Progenitor cell of endocrine pancreas (in vitro differentiated cells): ENCODE data around the gene ADAMTSL1. TPM values are rescaled to one million over a fixed set of nuclear protein-coding genes. Genes with fewer than 3 reads are reported as not detected.

Experiments
- DNase-seq: peaks from one replicate; pipeline ENCODE4 v3.0.0; 2021; ENCODE audit warnings: low spot score; ENCODE audit not compliant: unreplicated experiment
- H3K27ac Mint-ChIP-seq: 2 replicates; pipeline ENCODE4 v1.8.0; 2021; ENCODE audit warnings: mild to moderate bottlenecking, moderate library complexity, mixed read lengths
- H3K27me3 Mint-ChIP-seq: 2 replicates; pipeline ENCODE4 v1.8.0; 2021; ENCODE audit warnings: mixed read lengths
- H3K36me3 Mint-ChIP-seq: 2 replicates; pipeline ENCODE4 v1.8.0; 2022; ENCODE audit warnings: mixed read lengths; ENCODE audit not compliant: insufficient read depth
- H3K4me1 Mint-ChIP-seq: 2 replicates; pipeline ENCODE4 v1.8.0; 2021; ENCODE audit warnings: low read depth, mixed read lengths
- H3K4me3 Mint-ChIP-seq: 2 replicates; pipeline ENCODE4 v1.8.0; 2021; ENCODE audit warnings: low read depth, mild to moderate bottlenecking, moderate library complexity, mixed read lengths
- H3K9me3 Mint-ChIP-seq: 2 replicates; pipeline ENCODE4 v1.8.0; 2021; ENCODE audit warnings: low read depth, mixed read lengths
- total RNA-seq: library from RNA; stranded (reverse); gene quantifications from 2 replicates; pipeline ENCODE4 v1.2.1, GENCODE V29; 2021
- TF ChIP-seq, protein P1 (sequence below): fragments of 200-600 bp; sonication (generic); IDR thresholded peaks from one replicate; pipeline ENCODE4 v1.5.0; 2021; ENCODE audit warnings: antibody characterized with exemption, mild to moderate bottlenecking; ENCODE audit not compliant: unreplicated experiment

The ADAMTSL1 gene
- total RNA-seq, 1 donor from 2014 or later, result 2.1 TPM

DNA sequence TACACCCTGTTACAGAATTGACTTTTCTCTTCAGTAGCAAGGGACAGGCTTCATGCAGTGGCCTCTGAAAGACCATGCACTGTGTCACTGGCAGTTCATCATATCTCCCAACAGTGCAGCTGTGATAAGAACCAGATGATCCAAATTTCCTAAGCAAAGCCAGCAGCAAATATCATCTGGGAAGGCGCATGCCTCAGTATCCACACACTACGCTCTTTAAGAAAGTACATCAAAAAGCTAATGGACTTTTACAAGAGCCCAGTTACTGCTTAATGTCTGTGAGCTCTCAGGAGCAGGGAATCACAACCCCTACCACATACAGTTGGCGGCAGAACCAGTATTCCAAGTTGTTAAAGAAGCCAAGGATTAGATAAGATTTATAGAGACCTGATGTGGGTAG is 25.1 kb downstream of the ADAMTSL1 start:
- Mint-ChIP-seq H3K27ac (no peak overlapping the region), H3K27me3 (no peaks in the 10 kb centered on the region), H3K36me3 (no peaks in the 10 kb centered on the region), H3K9me3 (no peaks in the 10 kb centered on the region), H3K4me3 (no peak overlapping the region), H3K4me1 (peaks cover 32% of the 10 kb centered on the region)
- TF ChIP-seq, protein P1, sequence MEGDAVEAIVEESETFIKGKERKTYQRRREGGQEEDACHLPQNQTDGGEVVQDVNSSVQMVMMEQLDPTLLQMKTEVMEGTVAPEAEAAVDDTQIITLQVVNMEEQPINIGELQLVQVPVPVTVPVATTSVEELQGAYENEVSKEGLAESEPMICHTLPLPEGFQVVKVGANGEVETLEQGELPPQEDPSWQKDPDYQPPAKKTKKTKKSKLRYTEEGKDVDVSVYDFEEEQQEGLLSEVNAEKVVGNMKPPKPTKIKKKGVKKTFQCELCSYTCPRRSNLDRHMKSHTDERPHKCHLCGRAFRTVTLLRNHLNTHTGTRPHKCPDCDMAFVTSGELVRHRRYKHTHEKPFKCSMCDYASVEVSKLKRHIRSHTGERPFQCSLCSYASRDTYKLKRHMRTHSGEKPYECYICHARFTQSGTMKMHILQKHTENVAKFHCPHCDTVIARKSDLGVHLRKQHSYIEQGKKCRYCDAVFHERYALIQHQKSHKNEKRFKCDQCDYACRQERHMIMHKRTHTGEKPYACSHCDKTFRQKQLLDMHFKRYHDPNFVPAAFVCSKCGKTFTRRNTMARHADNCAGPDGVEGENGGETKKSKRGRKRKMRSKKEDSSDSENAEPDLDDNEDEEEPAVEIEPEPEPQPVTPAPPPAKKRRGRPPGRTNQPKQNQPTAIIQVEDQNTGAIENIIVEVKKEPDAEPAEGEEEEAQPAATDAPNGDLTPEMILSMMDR, result no peak
- DNase-seq, result no peak

DNA sequence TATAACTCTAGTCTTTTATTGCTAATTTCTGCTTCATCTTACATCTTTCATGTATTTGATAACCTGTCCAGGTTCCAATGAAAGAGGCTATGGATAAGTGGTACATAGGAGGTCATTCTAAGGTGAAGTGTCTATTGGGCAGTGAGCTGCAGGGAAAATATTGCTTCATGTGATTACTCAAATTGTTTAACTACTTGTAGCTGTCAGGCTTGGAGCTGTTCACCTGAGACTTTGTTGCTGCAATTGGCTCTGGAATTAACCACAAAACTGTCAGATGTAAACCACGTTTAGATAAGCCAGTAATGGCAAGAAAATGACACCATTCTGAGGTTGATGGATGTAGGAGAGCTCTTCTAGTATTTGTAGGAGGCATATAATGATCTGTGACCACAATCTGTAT is 26.0 kb downstream of the ADAMTSL1 start:
- H3K27ac Mint-ChIP-seq, result peak overlapping the region; percentile 15
- no peak for DNase-seq
- H3K4me3 Mint-ChIP-seq, result no peak overlapping the region
- no peaks in the 10 kb centered on the region for H3K9me3 Mint-ChIP-seq
- TF ChIP-seq, protein P1, result no peak
- H3K27me3 Mint-ChIP-seq, result no peaks in the 10 kb centered on the region
- no peaks in the 10 kb centered on the region for H3K36me3 Mint-ChIP-seq
- peaks cover 25% of the 10 kb centered on the region for H3K4me1 Mint-ChIP-seq

DNA sequence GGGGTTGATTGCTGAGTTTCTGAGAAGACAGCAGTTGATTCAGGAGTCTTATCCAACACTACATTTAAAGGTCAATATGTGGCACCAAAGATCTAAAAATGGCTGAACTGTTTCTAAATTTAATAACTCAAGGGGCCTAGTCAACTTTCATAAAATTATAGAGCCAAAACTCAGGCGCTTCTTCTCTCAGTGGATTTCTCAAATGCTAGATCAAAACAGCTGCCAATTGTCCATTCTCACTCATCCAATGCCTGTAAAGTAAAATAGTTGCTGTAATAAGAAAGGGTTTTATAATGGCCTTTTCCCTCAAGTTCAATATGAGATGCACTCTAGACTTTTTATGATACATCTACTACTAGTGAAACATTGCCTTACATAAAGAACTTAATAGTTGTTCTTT is 26.5 kb downstream of the ADAMTSL1 start:
- Mint-ChIP-seq H3K9me3 (no peaks in the 10 kb centered on the region), H3K4me1 (peaks cover 24% of the 10 kb centered on the region), H3K36me3 (no peaks in the 10 kb centered on the region), H3K27ac (peak overlapping the region; percentile 15), H3K27me3 (no peaks in the 10 kb centered on the region), H3K4me3 (no peak overlapping the region)
- TF ChIP-seq, protein P1, result no peak
- DNase-seq, result no peak

DNA sequence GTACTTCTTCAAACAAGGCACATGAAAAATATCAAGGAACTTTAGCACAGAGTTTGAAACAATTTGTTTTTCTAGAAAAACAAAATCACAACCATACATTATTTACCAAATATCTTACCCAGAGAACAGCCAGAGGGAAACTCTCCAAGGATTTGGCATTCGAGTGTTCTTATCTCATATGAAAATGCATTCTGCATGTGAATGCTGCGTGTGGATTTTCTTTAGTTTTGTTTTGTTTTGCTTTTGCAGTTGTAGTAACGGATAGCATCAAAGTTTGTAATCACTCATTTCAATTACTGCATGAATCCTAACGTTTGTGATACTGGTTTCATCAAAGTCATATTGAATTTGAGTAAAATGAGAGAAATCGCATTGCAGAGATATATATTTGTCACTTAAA is 28.0 kb downstream of the ADAMTSL1 start:
- TF ChIP-seq, protein P1, result no peak
- no peak overlapping the region for H3K27ac Mint-ChIP-seq
- H3K27me3 Mint-ChIP-seq, result no peaks in the 10 kb centered on the region
- no peak for DNase-seq
- no peak overlapping the region for H3K4me3 Mint-ChIP-seq
- H3K9me3 Mint-ChIP-seq, result no peaks in the 10 kb centered on the region
- no peaks in the 10 kb centered on the region for H3K36me3 Mint-ChIP-seq
- peaks cover 24% of the 10 kb centered on the region for H3K4me1 Mint-ChIP-seq

DNA sequence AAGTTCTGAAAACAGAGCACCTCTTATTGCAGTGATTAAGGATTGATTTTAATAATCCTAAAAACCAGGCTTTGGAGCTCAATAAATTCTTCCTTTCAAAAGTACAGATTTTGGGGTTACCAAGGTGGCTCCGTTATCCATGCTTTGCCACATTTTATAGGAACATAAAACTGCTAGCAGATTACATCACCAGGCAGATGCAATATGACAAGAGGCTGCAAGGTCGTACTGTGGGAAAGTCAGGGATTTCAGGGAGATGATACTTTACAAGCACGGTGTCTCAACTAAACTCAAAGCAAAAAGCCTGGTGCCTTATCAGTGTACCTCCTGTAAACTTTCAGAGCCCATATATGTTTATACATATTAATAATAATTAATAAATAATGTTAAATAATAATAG is 28.6 kb downstream of the ADAMTSL1 start:
- Mint-ChIP-seq H3K4me3 (no peak overlapping the region), H3K27ac (no peak overlapping the region), H3K4me1 (peaks cover 23% of the 10 kb centered on the region), H3K9me3 (no peaks in the 10 kb centered on the region), H3K36me3 (no peaks in the 10 kb centered on the region), H3K27me3 (no peaks in the 10 kb centered on the region)
- TF ChIP-seq, protein P1, result no peak
- no peak for DNase-seq
